Measurements from ENCODE around the gene SMURF2.

The SMURF2 gene

DNA sequence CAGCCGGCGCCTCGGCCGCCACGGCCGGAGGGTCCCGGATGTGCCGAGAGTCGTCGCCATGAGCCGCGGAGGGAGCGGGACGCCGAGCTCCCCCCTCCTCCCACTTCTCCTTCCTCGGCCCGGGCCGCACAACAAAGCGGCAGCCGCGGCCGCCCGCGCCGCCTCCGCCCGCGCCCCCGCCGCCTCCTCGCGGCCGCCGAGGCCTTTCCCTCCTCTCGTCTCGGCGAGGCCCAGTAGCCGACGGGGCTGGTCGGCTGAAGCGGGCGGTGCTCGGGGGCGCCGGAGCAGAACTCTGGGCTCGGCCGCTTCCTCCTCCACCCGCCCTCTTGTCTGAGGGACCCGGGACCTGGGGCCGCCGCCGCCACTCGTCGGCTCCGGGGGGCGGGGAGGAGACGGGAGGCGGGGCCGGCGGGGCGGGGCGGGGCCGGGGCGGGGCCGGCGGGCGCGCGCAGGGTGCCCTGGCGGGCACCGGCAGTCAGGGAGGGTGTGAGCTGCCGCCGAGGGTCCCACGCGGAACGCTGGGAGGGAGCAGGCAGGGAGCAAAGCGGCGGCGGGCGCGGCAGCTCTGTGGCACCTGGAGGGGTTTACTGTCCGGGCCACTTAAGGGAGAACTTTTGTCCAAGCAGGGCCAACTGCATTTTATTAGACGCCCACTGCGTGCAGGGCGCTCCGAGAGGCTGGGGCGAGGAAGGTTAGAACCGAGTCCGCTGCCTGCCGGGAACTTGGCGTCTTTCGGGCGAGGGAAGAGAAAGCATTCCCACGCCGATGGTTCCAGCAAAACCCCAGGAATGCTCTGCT is at the start of gene SMURF2:
SMURF2 (minus strand) TSS at position 332 of the 798 bp plus-strand sequence. CDS start 427 bp downstream, outside the sequence.
- no peak for FAIRE-seq

DNA sequence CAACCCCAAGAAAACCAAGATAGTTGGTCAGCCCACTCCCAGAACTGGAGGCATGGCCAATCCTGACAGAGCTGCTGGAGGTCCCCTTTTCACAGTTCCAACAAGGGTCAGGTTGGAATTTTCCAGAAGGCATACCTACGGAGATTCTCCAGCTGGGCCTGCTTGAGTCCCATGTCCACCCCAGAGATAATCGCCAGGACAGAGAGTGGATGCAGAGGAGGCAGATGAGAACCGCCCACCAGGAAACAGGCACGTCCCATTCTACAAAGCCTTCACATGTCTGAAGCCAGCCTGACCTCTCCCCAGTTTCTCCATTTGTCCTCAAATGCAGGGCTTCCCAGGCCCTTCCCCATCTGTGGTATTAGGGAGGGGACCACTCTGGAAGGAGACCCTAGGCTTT is 47.4 kb upstream of the SMURF2 start:
- FAIRE-seq: no peak

DNA sequence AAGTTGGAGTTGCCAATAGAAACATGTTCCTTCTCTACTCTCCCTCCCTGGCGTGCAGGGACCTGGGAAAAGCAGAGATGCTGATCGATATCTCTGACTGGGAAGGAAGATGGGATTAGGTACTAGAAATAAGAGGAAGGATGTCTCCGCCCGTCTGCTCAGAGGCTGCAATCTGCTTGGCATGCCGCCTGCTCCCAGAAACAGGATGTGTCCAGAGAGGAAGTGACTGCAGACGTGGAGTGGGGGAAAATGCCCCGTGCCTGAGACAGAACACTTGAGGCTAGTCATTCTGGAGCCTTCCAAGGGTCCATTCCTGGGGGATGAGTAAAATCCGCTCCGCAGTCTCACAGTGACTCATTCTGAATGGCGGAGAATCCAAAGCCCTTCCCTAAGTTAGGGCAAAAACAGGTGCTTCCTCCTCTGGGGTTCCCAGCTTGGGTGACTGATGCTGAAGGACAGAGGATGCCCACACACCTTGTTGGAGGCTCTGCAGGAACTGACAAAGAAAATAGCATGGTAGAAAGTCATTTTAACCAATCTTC is 45.0 kb upstream of the SMURF2 start:
- FAIRE-seq: no peak

DNA sequence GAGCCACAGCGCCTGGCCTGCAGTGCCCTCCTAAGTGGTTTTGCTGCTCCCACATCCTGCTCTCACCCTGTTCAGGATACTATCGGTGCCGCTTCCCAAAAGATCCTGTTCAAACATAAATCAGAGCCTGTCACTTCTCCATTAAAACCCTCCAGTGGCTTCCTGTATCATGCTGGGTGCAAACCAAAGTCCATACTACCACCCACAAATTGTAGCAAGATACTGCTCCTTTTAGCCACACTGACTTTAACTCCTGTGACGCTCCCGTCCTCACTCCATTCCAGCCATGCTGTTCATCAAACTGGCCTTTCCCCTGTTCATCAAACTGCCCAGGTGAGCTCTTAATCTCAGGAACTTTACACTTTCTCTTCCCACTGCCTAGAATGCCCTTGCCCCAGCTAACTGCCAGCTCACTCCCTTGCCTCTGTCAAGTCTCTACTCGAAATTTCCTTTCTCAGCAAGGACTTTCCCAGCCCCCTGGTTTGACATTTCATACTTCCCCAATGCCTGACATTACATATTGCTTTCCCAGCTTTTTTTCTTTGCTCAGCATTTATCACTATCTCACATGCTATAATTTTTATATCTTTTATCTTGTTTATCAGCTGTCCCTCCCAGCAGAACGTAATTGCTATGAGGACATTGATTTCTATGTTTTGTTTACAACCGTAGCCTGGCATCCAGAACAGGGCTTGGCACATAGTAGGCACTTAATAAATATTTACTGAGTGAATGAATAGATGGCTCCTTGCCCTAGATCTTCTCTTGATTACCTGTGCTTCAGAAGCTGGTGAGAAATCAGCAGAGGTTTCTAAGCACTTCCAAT is 44.3 kb upstream of the SMURF2 start:
- no peak for FAIRE-seq

DNA sequence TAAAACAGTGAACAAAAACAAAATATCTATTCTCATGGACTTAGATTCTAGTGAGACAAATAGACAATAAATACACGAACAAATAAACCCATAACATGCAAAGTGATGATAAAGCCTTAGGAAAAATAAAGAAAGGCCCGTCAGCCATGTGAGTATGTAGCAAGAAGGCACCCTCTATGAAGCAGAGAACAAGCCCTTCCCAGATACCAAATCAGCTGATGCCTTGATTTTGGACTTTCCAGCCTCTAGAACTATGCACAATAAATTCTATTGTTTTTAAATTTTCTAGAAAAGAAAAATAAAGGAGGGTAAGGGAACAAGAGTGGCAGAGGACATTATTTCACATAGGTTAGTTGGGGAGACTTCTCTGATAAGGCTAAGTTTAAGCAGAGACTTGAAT is 40.7 kb upstream of the SMURF2 start:
- FAIRE-seq: no peak

DNA sequence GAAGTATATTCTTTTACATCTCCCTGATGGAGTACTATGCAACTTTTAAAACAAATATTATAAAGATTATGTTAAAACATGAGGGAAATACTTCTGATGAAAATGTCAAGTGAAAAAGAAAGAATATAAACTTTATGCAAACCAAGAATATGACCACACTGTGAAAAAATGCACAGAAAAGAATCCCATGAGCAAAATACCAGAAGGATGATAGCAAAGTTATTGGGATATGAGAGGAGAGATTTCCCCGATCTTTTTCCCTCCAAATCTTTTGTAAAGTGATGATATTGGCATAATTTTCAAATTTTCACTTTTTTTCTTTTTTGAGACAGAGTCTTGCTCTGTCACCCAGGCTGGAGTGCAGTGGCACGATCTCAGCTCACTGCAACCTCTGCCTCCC is 36.6 kb upstream of the SMURF2 start:
- FAIRE-seq: no peak

DNA sequence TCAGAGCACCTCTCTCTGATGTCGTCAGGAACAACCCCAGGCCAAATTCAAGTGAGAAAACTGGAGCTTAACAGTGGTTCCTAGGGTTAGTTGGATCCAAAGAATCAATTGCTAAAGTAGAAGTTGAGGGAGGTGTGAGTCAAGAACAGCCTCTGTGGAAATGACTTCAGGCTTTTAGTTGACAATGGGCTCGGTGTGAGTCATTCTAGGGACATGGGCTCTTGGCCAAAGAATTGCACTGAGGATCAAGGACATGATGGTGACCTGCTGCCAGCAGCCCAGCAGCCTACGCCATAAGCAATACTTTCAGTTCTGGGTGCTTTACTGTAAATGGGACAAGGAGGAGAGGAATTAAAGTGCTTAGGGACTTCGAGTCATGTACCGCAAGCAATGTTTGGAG is 32.1 kb upstream of the SMURF2 start:
- no peak for FAIRE-seq

DNA sequence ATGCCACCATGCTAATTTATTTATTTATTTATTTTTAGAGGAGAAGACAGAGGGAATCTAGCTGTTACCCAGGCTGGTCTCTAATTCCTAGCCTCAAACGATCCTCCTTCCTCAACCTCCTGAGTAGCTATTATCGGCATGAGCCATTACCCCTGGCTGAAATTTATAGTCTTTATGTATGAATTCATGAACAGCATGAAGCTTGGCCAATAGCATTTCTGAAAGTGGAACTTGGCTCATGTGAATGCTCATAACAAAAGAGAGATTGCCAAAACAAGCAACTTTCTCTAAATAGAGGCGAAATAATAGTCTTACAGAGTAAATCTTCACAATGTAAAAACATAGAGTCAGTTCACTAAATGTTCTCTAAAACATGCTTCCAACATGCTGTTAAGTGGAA is 30.1 kb upstream of the SMURF2 start:
- no peak for FAIRE-seq

DNA sequence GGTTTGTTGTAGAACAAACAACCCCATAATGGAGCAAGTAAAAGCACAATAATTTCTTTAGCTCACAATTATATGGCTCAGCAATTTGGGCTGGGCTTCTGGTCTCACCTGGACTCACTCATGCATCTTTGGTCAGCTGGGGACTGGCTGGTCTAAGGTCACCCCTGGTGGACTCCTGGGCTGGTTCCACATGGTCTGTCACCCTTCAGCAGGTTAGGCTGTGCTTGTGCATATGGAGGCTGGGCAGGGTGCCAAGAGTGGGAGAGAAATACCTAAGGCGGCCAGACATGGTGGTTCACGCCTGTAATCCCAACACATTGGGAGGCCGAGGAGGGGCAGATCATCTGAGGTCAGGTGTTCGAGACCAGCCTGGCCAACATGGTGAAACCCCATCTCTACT is 27.0 kb upstream of the SMURF2 start:
- no peak for FAIRE-seq

DNA sequence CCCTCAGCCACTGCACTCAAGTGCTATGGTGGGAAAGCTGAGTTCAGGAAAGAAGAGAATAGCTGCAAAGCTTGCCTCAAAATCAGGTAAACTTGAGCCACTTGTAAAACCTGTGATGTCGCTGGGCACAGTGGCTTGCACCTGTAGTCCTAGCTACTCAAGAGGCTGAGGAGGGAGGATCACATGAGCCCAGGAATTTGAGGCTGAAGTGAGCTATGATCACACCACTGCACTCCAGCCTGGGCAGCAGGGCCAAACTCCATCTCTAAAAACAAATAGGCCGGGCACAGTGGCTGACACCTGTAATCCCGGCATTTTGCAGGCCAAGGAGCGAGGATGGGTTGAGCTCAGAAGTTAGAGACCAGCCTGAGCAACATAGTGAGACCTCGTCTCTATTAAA is 26.4 kb upstream of the SMURF2 start:
- FAIRE-seq: no peak

DNA sequence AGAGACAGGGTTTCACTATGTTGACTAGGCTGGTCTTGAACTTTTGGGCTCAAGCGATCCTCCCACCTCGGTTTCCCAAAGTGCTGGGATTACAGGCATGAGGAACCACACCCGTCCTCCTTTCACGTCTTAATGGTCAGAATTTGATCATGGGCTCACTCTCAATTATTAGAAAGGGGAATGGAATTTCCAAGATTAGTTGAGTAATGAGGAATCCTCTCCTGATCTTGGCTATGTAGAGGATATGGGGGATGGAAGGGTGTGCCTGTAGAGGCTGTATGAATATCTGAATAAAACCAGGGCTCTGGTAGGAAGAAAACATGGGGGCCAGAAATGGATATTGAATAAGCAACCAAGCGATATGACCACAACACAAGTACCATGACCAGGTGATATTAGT is 25.9 kb upstream of the SMURF2 start:
- no peak for FAIRE-seq

DNA sequence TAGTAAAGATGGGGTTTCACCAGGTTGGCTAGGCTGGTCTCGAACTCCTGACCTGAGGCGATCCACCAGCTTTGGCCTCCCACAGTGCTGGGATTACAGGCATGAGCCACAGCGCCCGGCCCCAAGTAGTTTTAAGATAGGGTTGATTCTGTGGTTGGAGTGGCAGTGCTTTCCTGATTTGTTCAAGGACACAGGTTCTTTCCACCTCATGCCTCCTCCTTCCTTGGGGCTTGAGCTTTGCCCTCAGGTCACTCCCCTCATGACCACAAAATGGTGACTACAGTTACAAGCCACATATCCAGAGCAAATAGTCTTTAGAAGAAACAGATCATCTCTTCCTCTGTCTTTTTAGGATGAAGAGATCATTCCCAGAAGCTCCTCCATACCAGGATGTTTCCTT is 25.3 kb upstream of the SMURF2 start:
- FAIRE-seq: no peak

DNA sequence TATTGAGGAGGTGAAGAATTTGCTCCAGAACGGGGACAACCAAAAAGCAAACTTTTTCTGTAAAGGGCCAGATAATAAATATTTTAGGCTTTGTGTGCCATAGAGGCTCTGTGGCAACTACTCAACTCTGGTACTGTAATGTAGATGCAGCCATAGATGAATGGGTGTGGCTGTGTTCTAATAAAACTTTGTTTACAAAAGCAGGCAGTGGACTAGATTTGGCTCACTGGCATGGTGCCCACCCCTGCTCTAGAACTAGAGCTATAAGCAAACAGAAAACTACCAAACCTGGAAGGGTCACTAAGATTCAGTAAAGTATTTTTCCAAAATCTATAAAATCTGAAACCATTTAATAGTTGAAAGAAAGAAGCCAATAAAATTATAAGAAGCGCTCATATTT is 24.6 kb upstream of the SMURF2 start:
- FAIRE-seq: no peak

DNA sequence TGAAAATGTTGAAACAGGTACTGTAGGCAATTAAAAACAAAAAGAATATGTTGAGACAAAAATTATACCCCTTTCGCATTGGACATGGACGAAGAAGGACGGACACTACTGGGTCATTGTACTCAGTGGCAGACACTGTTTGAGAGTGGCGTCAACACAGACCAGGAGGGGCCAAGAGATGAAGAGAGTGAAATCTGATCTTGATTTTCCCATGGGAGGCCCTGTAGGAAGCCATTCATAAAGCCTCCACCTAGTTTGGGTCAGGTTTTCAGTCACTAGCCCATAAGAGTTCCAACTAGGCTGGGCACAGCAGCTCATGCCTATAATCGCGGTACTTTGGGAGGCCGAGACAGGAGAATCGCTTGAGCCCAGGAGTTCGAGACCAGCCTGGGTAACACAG is 23.6 kb upstream of the SMURF2 start:
- no peak for FAIRE-seq

DNA sequence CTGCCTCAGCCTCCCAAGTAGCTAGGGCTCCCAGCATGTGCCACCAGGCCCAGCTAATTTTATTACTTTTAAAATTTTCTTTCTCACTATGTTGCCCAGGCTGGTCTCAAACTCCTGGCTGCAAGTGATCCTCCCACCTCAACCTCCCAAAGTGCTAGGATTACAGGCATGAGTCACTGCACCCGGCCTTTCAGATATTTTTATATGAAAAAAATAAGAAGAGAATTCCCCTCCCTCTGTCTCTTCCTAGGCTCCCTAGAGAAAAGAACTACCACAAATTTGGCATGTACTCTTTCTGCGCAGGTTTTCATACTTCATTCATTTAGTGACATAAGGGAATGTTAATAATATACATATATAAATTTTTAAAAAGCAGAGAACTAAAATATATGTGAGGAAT is 21.7 kb upstream of the SMURF2 start:
- FAIRE-seq: no peak

DNA sequence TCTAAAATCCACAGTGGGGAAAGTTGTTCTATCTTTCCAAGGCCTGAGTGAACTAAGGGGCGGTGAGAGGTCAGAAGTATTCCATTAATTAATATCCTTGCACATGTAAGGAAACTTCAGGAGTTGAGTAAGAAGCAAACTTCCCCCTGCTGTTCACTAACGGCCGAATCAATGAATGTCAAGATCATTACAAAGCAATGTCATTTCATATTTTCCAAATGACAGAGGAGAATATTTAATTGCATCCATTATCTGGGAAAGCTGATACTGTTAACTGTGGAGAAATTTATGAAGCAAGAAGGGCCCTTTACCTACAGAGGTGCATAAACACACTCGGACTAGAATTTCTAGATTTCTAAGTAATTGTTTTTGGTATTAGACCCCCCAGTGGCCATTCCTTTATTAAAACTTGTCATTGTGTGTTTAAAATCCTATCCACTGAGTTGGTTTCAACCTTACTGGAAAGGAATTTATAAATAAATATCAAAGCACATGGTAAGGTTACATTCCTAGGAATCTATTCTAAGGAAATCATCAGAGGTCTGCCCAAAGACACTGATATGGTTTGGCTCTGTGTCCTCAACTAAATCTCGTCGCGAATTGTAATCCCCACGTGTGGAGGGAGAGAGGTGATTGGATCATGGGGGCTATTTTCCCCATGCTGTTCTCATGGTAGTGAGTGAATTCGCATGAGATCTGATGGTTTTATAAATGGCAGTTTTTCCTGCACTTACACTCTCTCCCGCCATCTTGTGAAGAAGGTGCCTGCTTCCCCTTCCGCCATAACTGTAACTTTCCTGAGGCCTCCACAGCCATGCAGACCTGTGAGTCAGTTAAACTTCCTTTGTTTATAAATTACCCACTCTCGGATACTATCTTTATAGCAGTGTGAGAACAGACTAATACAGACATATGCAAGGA is 20.4 kb upstream of the SMURF2 start:
- FAIRE-seq: peak; percentile 51

DNA sequence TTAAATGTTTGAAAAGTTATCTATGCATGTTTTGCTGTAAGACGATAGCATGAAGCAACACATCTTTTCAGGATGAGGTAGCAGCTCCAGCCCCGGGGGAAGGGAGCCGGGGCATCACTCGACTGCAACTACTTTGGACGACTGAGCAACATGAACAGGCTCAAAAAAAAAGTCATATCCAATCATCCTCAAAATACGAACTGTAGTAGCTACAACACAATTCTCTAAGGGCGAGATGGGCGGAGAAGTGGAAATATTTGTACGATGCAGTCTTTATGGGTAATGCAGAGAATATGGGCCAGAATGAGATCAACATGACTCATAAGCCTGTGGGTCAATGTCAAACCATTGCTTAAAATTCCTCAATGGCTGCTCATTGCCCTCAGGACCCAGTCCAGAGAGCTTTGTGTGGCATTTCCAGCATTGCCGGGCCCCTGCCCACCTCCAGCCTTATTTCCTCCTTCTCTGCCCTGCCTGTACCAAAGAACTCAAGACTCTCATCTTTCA is 17.7 kb upstream of the SMURF2 start:
- FAIRE-seq: peak; percentile 72

DNA sequence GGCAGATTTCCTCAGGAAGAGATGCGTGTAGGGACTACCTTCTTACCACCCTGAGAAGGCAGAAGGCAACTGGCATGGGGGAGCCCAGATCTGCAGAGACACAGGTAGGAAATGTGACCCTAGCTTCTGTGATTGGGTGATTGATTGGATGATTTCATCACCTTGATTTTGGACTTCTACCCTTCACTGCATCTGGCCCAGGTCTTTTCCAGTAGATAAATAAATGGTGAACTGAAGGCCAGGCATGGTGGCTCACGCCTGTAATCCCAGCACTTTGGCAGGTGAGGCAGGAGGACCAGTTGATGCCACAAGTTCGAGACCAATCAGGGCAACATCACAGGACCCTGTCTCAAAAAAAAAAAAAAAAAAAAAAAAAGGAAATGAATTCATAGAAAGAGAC is 14.7 kb upstream of the SMURF2 start:
- FAIRE-seq: no peak

DNA sequence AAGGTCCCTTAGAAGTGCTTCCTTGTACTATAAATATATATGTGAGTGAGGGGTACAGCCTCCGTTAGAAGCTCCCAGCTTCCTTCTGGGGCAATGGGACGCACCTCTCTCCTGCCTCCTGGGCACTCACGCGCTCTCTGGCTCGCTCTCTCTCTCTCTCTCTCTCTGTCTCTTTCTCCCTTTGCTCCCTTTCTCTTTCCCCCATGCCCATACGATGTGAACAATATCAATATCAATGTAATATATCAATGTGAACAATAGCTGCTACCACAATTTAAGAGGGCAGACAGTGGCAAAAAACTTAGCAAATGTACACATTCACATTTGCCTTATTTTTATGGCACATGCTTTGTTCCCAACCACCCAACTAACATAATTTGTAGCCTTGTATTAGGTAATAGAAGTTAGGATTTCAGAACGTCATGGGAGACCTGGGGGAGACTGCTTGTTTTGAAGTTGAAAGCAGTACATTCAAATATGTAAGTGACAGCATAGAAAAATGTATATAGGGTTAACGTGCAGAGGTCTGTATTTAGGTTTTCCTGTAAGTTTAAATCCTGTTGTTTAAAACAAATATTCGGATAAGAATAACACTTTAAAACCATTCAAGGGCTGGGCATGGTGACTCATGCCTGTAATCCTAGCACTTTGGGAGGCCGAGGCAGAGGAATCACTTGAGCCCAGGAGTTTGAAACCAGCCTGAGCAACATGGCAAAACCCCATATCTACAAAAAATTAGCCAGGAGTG is 8.9 kb upstream of the SMURF2 start:
- peak; percentile 99 for FAIRE-seq

DNA sequence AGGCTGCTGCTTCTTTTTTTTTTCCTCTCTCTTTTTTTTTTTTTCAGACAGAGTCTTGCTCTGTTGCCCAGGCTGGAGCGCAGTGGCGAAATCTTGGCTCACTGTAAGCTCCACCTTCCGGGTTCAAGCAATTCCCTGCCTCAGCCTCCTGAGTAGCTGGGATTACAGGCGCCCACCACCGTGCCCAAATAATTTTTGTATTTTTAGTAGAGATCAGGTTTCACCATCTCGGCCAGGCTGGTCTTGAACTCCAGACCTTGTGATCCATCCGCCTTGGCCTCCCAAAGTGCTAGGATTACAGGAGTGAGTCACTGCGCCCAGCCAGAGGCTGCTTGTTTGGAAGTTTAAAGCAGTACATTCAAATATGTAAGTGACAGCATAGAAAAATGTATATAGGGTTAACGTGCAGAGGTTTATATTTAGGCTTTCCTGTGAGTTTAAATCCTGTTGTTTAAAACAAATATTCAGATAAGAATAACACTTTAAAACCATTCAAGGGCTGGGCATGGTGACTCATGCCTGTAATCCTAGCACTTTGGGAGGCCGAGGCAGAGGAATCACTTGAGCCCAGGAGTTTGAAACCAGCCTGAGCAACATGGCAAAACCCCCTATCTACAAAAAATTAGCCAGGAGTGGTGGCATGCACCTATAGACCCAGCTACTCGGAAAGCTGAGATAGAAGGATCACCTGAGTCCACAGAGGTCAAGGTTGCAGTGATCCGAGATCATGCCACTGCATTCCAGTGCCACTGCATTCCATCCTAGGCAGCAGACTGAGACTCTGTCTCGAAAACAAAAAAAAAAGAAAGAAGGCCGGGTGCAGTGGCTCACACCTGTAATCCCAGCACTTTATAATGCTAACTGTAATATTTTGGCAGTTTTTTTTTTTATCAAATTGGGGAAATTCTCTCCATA is 6.0 kb upstream of the SMURF2 start:
- peak; percentile 98 for FAIRE-seq

All from G401.6 (cell line).